ENCODE measurements around the gene SERP2.

Gene SERP2

DNA sequence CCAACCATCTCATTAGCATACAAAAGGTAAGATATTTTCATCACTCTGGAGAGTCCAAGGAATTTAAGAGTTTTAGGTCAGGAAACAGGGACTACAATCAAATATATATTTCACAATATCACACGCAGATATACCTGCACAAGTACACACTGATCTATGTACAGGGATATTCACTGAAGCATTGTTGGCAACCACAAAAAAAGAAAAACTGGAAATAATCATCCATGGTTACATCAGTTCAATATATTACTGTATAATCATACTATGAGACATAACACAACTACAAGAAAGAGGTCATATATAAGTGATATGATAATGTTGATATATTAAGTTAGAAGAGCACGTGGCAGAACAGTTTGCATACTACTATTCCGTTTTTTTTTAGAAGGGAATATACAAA lies 2.2 kb upstream of the SERP2 start:
- Histone ChIP-seq H3K36me3 (ENCODE audit: low read length) (no peaks in the 10 kb centered on the region), H2AFZ (ENCODE audit: low read depth, low read length, severe bottlenecking) (no peak overlapping the region), H3K27ac (ENCODE audit: low read depth, low read length) (no peak overlapping the region), H3K27me3 (ENCODE audit: low read length) (no peaks in the 10 kb centered on the region), H3F3A (ENCODE audit: insufficient read depth) (no peaks in the 10 kb centered on the region), H4K20me1 (ENCODE audit: low read depth, low read length) (no peaks in the 10 kb centered on the region), H3K9me2 (replicated peaks; ENCODE audit: insufficient read depth, low read length) (no peaks in the 10 kb centered on the region), H3K4me3 (ENCODE audit: insufficient read depth, low read length, poor library complexity, severe bottlenecking) (no peak overlapping the region), H3K79me2 (ENCODE audit: insufficient read depth, low read length) (no peaks in the 10 kb centered on the region), H3K9me3 (ENCODE audit: insufficient read depth, low read length) (no peaks in the 10 kb centered on the region), H3K9ac (ENCODE audit: low read length) (no peak overlapping the region), H3K4me2 (ENCODE audit: low read depth, low read length, poor library complexity, severe bottlenecking) (no peak overlapping the region)
- TF ChIP-seq, protein P1, sequence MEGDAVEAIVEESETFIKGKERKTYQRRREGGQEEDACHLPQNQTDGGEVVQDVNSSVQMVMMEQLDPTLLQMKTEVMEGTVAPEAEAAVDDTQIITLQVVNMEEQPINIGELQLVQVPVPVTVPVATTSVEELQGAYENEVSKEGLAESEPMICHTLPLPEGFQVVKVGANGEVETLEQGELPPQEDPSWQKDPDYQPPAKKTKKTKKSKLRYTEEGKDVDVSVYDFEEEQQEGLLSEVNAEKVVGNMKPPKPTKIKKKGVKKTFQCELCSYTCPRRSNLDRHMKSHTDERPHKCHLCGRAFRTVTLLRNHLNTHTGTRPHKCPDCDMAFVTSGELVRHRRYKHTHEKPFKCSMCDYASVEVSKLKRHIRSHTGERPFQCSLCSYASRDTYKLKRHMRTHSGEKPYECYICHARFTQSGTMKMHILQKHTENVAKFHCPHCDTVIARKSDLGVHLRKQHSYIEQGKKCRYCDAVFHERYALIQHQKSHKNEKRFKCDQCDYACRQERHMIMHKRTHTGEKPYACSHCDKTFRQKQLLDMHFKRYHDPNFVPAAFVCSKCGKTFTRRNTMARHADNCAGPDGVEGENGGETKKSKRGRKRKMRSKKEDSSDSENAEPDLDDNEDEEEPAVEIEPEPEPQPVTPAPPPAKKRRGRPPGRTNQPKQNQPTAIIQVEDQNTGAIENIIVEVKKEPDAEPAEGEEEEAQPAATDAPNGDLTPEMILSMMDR (IDR thresholded peaks at IDR 0.05; ENCODE audit: insufficient read depth, low read length, poor library complexity, severe bottlenecking): no peak

- H3K79me2 ChIP-seq (ENCODE audit: insufficient read depth, low read length): no peaks in the 10 kb centered on the region
- H4K20me1 ChIP-seq (ENCODE audit: low read depth, low read length): no peaks in the 10 kb centered on the region
- H2AFZ ChIP-seq (ENCODE audit: low read depth, low read length, severe bottlenecking): no peak overlapping the region
- H3K27me3 ChIP-seq (ENCODE audit: low read length): no peaks in the 10 kb centered on the region
- no peak overlapping the region for H3K27ac ChIP-seq (ENCODE audit: low read depth, low read length)
- H3K4me2 ChIP-seq (ENCODE audit: low read depth, low read length, poor library complexity, severe bottlenecking): no peak overlapping the region
- H3F3A ChIP-seq (ENCODE audit: insufficient read depth): no peaks in the 10 kb centered on the region
- no peaks in the 10 kb centered on the region for H3K9me3 ChIP-seq (ENCODE audit: insufficient read depth, low read length)
- no peaks in the 10 kb centered on the region for H3K36me3 ChIP-seq (ENCODE audit: low read length)
- no peak overlapping the region for H3K9ac ChIP-seq (ENCODE audit: low read length)
- no peak overlapping the region for H3K4me3 ChIP-seq (ENCODE audit: insufficient read depth, low read length, poor library complexity, severe bottlenecking)
- TF ChIP-seq, protein P1 (IDR thresholded peaks at IDR 0.05; ENCODE audit: insufficient read depth, low read length, poor library complexity, severe bottlenecking): no peak
- TF ChIP-seq EZH2phosphoT487 (conservative IDR thresholded peaks at IDR 0.05; ENCODE audit: low read length): no peak
- H3K9me2 ChIP-seq (replicated peaks; ENCODE audit: insufficient read depth, low read length): no peaks in the 10 kb centered on the region
Measured at GRCh38 chr13:44373247-44373600, 400 bp upstream of the SERP2 start.

GRCh38 chr13:44374348-44374712 lies 706 bp downstream of the SERP2 start:
- Histone ChIP-seq H3K9me3 (ENCODE audit: insufficient read depth, low read length) (no peaks in the 10 kb centered on the region), H3K4me3 (ENCODE audit: insufficient read depth, low read length, poor library complexity, severe bottlenecking) (no peak overlapping the region), H3K27me3 (ENCODE audit: low read length) (no peaks in the 10 kb centered on the region), H3K79me2 (ENCODE audit: insufficient read depth, low read length) (no peaks in the 10 kb centered on the region), H3K27ac (ENCODE audit: low read depth, low read length) (no peak overlapping the region), H4K20me1 (ENCODE audit: low read depth, low read length) (no peaks in the 10 kb centered on the region), H3K4me2 (ENCODE audit: low read depth, low read length, poor library complexity, severe bottlenecking) (no peak overlapping the region), H3F3A (ENCODE audit: insufficient read depth) (no peaks in the 10 kb centered on the region), H3K9ac (ENCODE audit: low read length) (no peak overlapping the region), H3K9me2 (replicated peaks; ENCODE audit: insufficient read depth, low read length) (no peaks in the 10 kb centered on the region), H2AFZ (ENCODE audit: low read depth, low read length, severe bottlenecking) (no peak overlapping the region), H3K36me3 (ENCODE audit: low read length) (no peaks in the 10 kb centered on the region)
- no peak for TF ChIP-seq EZH2phosphoT487 (conservative IDR thresholded peaks at IDR 0.05; ENCODE audit: low read length)
- TF ChIP-seq, protein P1 (IDR thresholded peaks at IDR 0.05; ENCODE audit: insufficient read depth, low read length, poor library complexity, severe bottlenecking): no peak

DNA sequence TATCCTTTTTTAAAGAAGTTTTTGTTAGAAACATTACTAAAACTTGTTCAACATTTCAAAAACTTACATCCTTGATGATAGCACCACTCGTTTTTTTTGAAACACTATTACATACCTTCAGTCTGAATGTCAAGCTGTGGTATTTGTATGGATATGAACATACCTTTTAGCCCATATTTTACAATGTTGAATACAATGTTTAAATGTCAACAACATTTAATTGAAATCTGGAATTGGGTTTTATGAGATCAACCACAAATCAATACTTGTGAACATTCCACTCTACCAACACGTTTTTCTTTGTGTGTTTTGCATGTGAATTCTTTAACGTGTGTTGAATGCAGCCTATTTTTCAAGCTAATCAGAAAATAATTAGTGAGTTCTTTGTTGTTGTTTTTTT lies 4.7 kb downstream of the SERP2 start:
- H3K27ac ChIP-seq (ENCODE audit: low read depth, low read length): no peak overlapping the region
- TF ChIP-seq, protein P1 (IDR thresholded peaks at IDR 0.05; ENCODE audit: insufficient read depth, low read length, poor library complexity, severe bottlenecking): no peak
- no peak for TF ChIP-seq EZH2phosphoT487 (conservative IDR thresholded peaks at IDR 0.05; ENCODE audit: low read length)
- no peaks in the 10 kb centered on the region for H3K79me2 ChIP-seq (ENCODE audit: insufficient read depth, low read length)
- H3F3A ChIP-seq (ENCODE audit: insufficient read depth): no peaks in the 10 kb centered on the region
- H3K27me3 ChIP-seq (ENCODE audit: low read length): no peaks in the 10 kb centered on the region
- H3K36me3 ChIP-seq (ENCODE audit: low read length): no peaks in the 10 kb centered on the region
- H2AFZ ChIP-seq (ENCODE audit: low read depth, low read length, severe bottlenecking): no peak overlapping the region
- no peak overlapping the region for H3K9ac ChIP-seq (ENCODE audit: low read length)
- H3K9me3 ChIP-seq (ENCODE audit: insufficient read depth, low read length): no peaks in the 10 kb centered on the region
- H3K4me3 ChIP-seq (ENCODE audit: insufficient read depth, low read length, poor library complexity, severe bottlenecking): no peak overlapping the region
- no peak overlapping the region for H3K4me2 ChIP-seq (ENCODE audit: low read depth, low read length, poor library complexity, severe bottlenecking)
- H4K20me1 ChIP-seq (ENCODE audit: low read depth, low read length): no peaks in the 10 kb centered on the region
- no peaks in the 10 kb centered on the region for H3K9me2 ChIP-seq (replicated peaks; ENCODE audit: insufficient read depth, low read length)
